Fibroblast of pulmonary artery (primary cell): Measurements from ENCODE around the gene ABCC8.

Experiments
- DNase-seq: peaks from one replicate; pipeline ENCODE4 v3.0.0-alpha.2; 2010; ENCODE audit warnings: low read depth
- H3K4me3 ChIP-seq: replicated peaks from 2 replicates; pipeline ENCODE4 v1.5.1; 2011; ENCODE audit warnings: low read depth, mild to moderate bottlenecking, control low read depth, low read length, moderate library complexity
- CTCF ChIP-seq: IDR thresholded peaks from 2 replicates; pipeline ENCODE4 v1.5.1; 2011; ENCODE audit warnings: mild to moderate bottlenecking, control low read depth, low read length, inconsistent platforms; ENCODE audit errors: missing control alignments

ABCC8 gene

GRCh38 chr11:17408641-17409040, 68.0 kb downstream of the ABCC8 start:
- DNase-seq = no peak
- H3K4me3 ChIP-seq = no peak overlapping the region
- TF ChIP-seq CTCF = no peak

GRCh38 chr11:17408026-17408425, 68.6 kb downstream of the ABCC8 start:
- DNase-seq = no peak
- no peak for TF ChIP-seq CTCF
- H3K4me3 ChIP-seq = no peak overlapping the region

- no peak for DNase-seq
- no peak overlapping the region for H3K4me3 ChIP-seq
- no peak for TF ChIP-seq CTCF
Measured at GRCh38 chr11:17407575-17407974, 69.1 kb downstream of the ABCC8 start.

- no peak for TF ChIP-seq CTCF
- H3K4me3 ChIP-seq = no peak overlapping the region
- DNase-seq = no peak
Measured at GRCh38 chr11:17406818-17407149, 69.9 kb downstream of the ABCC8 start.

- H3K4me3 ChIP-seq = no peak overlapping the region
- TF ChIP-seq CTCF = no peak
- no peak for DNase-seq
Measured at GRCh38 chr11:17406082-17406817, 70.4 kb downstream of the ABCC8 start.

- DNase-seq = peak; percentile 21
- TF ChIP-seq CTCF = peak; percentile 2
- H3K4me3 ChIP-seq = no peak overlapping the region
Measured at GRCh38 chr11:17405232-17406005, 71.2 kb downstream of the ABCC8 start.
